Measurements from ENCODE around the gene LCLAT1.

DNA sequence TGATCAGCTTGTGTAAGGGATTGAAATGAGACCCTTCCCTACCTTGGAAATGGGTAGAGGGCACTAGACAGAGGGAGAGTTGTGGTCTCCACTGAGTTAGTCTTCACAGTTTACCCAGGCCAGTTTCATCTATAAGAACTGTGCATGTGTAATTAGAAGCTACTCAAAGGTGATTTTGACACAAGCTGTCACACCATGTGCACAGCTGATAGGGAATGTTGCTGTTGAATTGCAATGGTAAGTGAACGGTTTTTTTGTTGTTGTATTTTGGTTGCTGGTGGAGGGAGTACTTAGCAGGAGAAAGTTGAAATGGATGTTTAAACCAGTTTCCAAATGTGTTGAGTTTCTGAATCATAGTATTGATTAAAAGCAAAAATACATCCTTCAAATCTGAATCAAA, 168.9 kb downstream of the LCLAT1 start:
- TF ChIP-seq, protein P1, sequence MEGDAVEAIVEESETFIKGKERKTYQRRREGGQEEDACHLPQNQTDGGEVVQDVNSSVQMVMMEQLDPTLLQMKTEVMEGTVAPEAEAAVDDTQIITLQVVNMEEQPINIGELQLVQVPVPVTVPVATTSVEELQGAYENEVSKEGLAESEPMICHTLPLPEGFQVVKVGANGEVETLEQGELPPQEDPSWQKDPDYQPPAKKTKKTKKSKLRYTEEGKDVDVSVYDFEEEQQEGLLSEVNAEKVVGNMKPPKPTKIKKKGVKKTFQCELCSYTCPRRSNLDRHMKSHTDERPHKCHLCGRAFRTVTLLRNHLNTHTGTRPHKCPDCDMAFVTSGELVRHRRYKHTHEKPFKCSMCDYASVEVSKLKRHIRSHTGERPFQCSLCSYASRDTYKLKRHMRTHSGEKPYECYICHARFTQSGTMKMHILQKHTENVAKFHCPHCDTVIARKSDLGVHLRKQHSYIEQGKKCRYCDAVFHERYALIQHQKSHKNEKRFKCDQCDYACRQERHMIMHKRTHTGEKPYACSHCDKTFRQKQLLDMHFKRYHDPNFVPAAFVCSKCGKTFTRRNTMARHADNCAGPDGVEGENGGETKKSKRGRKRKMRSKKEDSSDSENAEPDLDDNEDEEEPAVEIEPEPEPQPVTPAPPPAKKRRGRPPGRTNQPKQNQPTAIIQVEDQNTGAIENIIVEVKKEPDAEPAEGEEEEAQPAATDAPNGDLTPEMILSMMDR (IDR thresholded peaks at IDR 0.05; ENCODE audit: insufficient read depth, low read length, poor library complexity, severe bottlenecking): no peak
- TF ChIP-seq EZH2phosphoT487 (conservative IDR thresholded peaks at IDR 0.05; ENCODE audit: low read length): no peak
